Measurements from ENCODE around the gene PCP2.

PCP2 gene

GRCh38 chr19:7638802-7639465 lies 5.4 kb upstream of the PCP2 start:
- no peak for DNase-seq

- no peak for DNase-seq
Measured at GRCh38 chr19:7637374-7638256, 4.1 kb upstream of the PCP2 start.

DNA sequence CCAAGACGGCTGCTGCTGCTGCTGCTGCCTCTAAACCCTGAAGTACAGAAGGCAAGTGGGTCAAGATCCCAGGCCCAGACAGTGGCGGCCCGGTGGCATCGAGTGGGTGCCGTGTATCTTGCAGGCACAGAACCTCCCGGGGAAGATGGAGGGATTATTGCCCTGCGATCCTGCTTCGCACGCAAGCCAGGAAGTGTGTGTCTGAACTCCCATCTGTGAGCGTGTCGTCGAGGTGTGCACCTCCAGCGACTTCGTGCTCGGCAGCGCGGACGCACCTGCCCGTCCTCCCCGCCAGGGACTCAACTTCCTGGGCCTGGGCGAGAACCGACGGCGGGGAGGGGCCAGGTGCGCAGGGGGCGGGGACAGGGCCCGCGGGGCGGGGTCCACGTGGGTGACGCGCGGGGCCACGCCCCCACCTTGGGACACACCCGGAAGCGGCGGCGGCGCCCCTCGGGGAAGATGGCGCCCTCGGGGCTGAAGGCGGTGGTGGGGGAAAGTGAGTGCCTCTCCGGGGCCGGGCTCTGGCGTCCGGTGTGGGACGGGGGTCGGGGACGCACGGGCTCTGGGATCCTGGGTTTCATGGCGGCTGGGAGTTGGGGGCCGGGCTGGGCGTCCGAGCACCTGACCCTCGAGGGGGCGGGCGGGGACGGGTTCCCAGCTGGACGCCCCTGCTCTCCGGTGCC lies 3.3 kb upstream of the PCP2 start, which contains the start of gene STXBP2:
Gene STXBP2 (plus strand): TSS at position 420 of the 683 bp plus-strand sequence. CDS start 40 bp downstream, at position 460.
- DNase-seq: peak; percentile 66

DNA sequence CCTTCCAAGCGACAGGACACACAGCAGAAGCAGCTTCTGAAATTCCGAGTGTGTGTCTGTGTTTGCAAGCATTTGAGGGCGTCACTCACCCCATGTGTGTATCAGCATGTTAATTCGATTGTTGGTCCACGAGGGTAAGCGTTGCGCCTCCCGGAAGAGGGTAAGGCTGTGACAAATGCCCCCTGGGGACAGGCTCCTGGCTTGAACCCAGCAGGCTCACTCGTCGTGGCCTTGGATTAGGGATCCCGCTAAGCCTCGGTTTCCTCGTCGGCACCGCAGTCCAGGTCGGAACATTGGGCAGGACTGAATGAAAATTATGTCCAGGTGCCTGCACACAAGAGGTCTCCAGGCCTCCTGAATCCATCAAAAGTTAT lies 2.8 kb upstream of the PCP2 start:
- DNase-seq: no peak

GRCh38 chr19:7635670-7636069 lies 2.2 kb upstream of the PCP2 start:
- DNase-seq: no peak

GRCh38 chr19:7632340-7633203 lies 947 bp downstream of the PCP2 start:
- DNase-seq: no peak

DNA sequence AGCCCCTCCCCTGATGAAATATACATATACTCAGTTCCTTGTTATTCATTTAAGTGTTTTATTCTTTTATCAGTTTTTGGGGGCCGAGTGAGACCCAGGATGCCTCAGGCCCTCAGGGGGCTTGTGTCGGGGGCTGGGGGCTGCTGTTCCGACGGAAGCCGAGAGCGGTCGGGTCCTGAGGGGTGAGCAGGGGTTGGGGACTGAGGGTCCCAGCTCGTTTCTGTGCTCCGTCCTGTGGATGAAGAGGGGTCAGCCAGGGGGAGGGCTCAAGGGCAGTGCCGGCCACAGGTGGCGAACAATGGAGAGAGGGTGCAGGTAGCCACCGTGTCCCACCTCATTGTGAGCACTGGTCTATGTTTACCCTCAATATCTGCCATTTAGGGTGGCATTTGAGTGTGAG lies 1.9 kb downstream of the PCP2 start:
- DNase-seq: no peak

DNA sequence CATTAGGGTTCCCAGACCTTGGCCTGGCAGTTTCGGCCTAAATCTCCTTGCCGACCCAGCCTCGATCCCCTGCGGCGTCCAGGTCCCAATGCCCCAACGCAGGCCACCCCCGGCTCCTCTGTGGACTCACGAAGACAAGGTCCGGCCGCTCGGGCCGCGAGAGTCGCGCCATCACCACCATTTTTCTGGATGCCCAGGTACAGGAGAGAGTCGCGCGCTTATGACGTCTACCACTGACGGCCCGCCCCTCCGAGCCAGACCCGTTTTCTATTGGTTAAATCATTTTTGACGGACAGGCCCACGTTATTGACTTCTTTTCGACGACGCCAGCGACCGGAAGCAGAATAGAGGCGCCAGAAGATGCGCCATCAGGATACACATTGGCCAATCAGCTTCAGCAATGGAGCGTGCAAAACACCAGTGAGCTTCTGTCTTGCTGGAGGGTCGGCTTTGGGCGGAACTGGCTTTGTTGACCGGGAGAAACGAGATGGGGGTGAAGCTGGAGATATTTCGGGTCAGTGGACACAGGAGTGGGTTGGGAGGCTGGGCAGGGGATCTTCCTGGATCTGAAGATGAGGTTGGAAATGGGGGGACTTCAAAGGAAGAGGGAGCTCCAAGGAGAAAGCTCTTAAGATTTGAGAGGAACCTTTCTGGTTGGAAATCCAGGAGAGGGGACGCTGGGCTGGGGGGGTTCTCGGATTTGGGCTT lies 4.0 kb downstream of the PCP2 start, which contains the start of the genes PET100 and XAB2:
Gene PET100 (plus strand): TSS at position 447 of the 708 bp plus-strand sequence. CDS start 41 bp downstream, at position 488.
Gene XAB2 (minus strand): TSS at position 199 of the 708 bp plus-strand sequence. CDS start 18 bp downstream, at position 181.
- DNase-seq: peak; percentile 95

DNA sequence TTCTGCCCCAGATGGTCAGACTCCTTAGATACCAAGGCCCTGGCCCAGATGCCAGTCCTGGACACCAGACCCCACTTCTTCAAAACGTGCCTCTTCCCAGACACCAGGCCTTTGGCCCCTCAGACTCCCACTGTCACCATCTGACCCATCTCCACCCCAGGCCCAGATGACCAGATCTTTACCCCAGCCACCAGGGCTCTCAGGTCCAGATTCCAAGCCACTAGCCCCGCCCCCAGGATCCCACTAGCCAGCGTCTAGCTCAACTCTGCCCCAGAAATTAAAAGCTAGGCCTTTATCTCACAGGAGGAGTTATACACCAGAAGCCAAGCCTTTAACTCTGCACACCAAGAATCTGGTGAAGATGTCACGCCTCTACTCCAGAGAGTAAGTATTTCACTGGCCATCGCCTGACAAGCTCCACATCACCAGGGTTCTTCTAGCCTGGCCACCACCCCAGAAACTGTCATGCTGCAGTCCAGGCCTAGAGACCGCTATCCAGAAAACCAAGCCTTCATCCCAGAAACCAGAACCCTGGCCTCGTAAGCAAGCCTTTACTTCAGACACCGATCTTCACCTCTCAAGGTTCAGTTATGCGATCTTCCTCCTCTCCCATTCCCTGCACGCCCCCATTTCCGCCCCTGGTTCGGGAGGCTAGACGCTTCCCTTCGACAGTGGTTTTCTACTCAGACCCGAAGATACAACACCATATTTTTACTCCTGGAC lies 4.8 kb downstream of the PCP2 start:
- DNase-seq: no peak

DNA sequence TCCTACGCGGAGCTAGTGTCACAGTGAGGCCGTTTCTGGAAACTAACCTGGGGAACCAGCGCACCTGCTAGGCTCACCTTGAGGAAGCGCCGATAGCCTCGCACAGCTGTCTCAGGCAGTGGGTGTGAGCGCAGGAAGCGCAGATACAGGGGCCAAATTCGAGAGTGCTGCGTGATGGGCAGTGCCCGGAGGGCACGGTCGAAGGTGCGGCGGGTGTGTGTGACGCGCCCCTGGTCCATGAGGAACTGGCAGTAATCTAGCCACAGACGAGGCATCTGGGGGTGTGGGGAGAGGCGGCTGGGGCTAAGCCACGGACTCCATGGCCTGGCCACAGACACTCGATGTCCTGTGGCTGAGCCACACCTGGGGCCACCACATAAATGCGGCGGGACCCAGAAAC lies 6.4 kb downstream of the PCP2 start:
- no peak for DNase-seq

DNA sequence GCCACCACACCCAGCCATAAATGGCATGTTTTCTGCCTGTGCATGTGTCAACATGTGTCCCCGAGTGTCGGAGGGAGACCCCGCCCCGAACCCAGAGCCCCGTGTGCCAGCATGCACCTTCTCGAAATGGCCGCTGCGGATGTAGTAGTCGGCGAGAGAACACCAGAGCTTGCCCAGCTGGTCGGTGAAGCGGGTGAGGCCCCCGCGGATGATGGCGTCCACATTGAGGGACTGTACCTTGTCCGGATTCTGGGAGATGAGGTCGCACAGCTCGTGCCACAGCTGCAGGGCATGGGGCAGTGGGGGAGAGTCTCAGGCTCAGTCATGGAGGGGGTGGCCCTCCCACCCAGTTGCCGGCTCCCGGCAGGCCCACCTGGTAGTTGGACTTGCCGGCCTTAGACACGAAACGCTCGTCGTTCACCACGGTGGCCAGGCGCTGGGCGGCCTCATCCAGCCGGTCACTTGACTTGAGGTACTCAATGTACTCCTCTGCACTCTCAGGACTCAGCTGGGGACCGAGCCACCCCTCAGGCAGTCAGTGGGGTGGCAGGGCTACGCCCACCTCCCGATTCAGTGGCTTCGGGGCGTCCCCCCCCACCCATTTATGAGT lies 7.7 kb downstream of the PCP2 start:
- no peak for DNase-seq

DNA sequence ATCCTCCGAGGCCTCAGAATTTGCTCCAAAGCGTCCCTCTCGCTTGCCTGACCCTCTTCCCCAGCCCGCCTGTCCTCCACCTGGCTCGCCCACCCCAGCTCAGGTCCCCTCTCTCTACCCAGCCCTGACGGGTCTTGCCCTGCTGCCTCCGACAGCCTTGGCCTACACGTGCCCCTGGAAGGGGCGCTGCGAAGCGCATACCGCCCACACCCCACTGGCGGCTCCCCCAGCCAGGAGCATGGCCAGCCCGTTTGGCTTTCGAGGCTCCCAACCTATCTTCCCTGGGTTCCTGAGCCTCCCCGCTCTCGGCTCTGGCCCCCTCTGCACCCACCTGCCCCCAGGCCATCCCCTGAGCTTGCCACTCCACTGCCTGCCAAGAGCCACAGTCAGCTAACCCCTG lies 8.7 kb downstream of the PCP2 start:
- no peak for DNase-seq

DNA sequence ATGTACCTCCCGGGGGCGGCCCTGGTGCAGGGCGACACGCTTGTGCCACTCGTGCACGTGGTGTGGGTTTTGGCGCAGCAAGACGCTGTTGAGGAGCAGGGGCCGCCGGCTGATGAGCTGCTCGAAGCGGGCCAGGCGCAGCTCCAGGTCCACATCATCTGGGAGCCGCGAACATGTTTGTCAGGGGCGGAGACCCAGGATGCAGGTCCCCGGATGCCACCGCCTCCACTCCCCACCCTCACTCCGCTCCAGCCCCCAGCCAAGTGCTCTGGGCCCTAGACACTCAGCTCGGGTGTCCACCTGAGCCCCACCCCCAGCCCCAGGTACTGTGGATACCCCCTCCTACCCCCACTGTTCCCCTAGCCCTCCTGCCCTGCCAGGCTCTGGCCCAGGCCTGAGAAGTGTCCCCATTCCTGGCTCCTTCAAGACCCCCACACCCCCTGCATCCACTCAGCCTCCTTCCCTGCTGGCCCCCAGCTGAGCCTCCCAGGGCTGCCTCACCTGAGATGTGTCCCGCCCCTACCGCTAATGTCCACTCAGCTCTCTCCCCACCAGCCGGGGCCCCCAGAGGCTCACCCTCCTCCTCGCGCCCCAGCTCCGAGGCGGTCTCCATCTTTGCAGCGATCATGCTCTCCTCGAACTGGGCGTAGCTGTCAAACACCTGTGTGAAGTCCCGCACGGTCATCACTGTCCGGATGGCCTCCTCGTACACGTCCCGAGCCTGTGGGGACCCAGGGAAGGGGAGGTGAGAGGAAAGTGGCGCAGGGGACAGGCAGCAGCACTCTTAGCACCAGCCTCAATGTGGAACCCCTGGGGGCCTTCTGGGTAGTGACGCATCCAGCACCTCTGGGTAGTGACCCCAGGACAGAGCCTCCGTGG lies 9.6 kb downstream of the PCP2 start:
- no peak for DNase-seq

- no peak for DNase-seq
Measured at GRCh38 chr19:7622933-7623685, 10.4 kb downstream of the PCP2 start.

DNA sequence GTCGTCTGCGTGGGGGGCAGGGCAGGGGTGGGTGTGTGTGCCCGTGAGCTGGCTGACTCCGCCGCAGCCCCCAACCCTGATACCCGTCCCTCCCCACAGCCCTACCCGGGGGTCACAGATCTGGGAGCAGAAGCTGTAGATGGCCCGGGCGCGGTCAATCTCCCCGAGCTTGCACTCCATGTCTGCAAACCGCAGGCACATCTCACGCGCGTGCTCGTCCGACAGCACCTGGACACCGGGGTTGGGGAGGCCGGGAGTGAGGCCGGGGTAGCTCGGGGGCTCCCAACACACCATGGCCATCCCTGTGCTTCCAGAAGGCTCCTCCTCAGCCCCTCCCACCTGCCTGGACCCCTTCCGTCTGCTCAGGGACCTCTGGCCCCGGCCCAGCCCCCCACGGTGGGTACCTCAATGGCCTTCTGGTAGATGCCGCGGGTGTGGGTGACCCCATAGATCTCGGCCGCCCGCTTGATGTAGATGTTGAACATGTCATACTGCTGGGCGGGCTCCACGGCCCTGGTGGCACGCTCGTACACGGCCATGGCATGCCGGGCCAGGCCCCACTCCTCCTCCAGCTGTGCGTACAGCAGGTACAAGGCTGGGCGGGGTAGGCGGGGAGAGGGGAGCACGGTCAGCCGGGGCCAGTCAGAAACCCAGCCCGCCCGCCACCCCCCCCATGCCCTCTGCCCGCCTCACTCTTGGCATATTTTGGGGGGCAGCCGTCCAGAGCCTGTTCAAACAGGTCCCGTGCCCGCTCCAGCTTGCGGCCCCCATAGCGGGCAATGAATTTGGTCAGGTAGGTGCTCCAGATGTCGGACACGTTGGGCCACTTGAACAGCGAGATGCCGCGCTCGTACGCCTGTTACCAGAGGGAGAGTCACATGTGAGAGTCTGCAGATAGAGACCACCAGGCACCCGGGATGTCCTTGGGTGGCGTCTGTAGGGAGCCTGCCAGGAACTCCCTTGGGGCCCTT lies 12.8 kb downstream of the PCP2 start:
- DNase-seq: no peak

DNA sequence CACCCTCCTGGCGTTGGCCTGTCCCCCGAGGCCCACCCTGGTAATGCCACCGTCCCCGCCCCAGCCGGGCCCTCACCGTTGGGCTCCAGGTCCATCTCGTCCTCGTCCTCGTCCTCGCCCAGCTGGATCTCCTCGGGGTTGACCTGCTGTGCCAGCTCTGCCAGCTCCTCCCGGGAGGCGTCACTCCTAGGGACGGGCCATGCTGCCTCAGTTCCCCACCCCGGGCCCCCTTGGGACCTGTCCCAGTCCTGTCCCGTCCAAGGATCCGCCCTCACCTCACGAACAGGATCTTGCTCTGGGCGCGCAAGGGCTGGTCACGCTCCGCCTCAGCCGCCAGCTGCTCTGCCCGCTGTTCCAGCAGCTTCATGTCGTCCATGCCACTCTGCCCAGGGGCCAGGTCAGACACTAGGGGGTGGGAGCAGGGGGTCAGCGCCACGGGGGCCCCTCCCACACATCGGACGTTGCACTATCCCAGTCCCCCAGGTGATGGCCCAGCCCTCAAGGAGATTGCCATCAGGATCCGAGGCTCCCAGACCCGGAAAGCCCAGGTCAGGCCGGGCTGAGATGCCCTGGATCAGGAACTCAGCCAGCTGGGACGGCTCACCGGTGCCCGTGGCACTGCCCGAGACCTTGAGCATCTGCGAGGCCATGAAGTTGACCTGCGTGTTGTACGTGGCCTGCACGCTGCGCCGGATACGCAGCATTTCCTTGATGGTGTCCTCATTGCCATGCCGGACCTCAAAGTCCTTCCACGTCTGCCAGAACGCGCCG lies 13.7 kb downstream of the PCP2 start:
- DNase-seq: no peak
